NCI-H1092 treated with DMSO at 0.1 percent for 48 hours (cell line): ENCODE measurements around the gene ATXN1.
A peak's percentile ranks its signal among the peaks of the same experiment; 100 is the strongest.
"Not testable (repeated sequence)": the region's sequence is repeated elsewhere in the genome, so short reads cannot be mapped to it uniquely, and the experiment has no call there.

Experiments used
- DNase-seq: peaks from one replicate; lab custom pipeline; 2025; lab: John Stamatoyannopoulos, UW

Gene ATXN1

DNA sequence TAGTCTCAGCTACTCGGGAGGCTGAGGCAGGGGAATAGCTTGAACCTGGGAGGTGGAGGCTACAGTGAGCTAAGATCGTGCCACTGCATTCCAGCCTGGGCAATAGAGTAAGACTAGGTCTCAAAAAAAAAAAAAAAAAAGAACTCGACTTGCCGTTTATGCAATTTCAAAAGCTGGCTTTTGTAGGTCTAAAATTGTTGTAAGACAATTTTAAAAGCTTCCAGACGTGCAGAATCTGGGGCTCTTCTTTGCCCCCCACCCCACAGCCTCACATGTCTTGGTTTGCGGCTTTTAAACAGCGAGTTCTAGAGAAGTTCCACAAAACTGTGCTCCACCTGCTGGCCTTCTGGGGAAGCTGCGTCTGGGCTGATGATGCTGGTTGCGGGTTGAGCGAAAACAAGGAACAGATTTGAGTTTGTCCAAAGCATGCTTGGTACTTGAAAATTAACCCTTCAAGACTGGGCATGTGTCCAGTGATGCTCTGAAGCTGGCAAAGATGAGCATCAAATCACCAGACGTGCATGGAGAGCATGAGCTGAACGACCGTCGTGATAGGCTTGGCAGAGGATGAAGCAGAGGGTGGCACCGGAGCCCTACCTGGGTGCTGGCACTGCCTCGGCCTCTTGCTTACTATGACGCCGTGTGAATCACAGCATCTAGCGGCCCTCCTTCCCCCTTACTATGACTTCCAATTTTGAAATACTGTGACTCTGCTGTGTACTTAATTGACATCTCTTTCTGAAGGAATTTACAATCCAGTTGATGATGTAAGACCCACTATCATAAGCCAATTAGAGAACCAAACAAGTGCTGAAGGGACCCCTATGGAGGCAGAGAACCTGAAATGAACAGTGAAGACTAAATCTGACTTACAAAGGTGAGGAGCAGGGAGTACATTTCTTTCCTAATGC is 351.5 kb downstream of the ATXN1 start:
- DNase-seq = peak; percentile 0

DNA sequence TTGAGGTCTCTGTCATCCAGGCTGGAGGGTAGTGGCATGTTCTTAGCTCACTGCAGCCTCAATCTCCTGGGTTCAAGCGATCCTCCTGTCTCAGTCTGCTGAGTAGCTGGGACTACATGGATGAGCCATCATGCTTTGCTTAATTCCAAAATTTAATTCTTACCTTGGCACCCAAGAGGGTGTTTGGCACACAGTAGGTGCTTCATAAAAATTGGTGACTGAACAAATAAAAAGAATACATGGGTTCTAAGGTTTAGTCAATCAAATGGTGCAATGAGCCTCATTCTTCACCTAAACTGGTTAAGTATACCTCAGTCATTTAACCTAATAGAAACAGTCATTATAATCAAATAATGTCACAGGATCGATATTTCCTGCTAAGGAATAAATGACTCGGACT is 352.5 kb downstream of the ATXN1 start:
- no peak for DNase-seq

DNA sequence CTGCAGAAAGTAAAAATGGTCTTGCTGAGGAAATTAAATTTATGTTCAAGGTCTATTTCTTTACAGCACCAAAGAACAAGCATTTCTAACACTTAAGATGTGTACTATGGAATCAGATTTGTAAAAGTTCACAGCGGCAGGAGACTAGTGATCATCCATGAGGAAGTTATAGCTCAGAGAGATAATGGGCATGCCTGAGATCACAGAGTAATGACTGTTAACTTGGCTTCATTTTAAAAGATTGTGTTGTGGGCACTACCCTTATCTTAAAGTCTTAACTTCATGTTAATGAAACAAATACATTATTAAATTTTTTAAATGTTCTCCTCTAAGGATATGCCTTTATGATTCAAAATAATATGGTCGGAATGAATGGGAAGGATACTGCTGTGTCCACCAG is 354.3 kb downstream of the ATXN1 start:
- DNase-seq = no peak

DNA sequence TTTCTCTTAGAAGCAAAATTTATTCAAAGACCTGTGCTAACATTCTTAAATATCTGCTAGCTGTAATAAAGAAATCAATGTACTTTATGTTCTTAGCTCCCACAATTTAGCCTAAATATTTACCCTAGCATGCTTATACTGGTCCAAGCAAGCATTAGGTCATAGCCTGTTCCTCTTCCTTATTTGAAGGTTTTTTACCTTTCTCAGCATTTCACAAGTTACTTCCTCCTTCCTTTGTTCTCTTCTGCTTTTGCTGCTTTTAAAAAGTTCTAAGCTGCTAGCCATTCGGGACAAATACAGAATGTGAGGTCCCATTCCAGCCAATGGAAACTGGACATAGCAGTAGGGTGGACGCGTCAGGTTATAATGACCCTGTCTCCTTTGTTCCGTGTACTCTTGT is 354.7 kb downstream of the ATXN1 start:
- not testable (repeated sequence) for DNase-seq

DNA sequence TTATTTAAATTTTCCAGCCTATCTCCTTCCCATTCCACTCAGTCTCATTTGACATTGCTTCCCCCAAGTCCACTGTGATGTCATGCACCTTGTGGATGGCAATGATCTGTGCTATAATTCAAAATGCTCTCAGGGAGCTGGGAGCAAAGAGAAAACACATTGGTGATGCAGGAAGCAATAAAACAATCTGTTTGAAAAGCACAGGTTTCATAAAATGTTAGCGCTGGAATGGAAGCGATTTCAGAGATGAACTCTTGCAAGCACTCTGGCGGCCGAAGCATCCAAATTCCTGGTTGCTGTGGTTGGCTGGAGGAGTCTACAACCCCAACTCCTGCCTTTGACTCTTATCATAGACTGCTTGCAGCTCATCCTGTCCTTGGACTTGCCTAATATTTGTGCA is 355.9 kb downstream of the ATXN1 start:
- DNase-seq = no peak

DNA sequence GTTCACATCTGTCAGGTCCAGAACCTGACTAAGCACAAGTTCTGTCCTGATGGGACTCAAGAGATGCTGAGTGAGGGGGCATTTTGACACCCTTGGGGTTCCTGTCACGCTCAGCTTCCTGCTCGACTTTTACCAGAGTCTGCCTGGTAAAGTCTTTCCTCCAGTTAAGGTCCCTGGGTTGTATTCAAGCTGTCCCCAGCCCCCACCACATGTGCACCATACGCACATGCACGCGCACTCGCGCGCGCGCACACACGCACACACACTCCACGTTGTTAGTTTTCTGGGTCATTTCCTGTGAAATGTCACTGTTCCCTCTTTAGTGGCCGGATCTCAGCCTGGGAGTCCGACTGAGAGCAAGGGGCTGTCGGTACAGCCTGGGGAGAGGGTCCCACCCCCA is 356.8 kb downstream of the ATXN1 start:
- DNase-seq = no peak

DNA sequence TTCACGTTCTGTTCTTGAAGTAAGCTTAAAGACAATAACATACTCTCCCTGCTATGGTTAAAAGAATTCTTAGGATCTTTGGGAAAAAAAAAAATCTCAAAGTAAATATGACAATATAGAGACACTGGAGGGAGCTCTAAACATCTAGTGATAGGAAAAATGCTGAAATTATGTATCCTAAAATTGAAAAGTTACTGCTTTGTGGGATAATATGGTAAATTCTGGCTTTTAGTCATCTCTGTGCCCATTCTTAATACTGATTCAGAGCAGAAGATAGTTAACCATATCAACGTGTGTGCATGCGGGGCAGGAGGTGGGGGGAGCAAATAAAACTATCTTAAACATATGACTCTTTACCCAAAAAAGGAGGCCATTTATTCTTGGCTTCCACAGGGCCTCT is 357.4 kb downstream of the ATXN1 start:
- no peak for DNase-seq

DNA sequence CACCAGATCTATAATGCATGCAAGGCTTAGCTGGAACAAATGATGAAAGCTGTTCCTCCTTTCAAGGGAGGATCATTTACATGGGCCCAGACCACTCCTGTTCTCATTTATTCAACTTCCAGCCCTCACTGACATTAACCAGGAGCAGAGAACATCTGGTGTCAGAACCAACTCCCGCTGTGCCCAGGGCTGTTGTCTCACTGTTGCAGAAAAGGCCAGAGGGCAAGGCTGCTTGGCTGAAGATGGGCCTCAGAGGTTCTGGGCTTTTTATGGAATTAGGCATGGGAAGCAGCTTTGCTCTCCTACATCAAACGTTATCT is 358.7 kb downstream of the ATXN1 start:
- no peak for DNase-seq

DNA sequence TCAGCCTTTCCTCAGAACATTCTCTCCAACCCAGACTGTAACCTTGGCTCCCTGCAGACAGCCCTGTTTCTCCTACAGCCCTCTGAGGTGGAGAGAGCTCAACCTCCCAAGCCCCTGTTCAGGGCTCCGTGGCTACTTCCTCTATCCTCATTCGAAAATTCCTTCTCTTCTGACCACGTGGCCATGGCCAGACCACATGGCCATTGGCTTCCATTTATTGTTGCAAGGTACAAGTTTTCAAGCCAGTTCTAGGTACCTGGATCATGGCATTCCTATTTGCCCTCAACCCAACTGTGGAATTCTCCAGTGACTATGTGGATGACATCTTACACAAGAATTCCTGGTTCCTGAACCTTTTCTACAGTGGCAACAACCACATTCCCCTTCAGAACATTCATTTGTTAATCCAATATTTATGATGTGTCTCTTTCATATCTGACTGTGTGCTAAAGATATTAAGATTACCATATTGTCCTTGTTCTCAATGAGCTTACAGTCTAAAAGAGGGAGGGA is 361.0 kb downstream of the ATXN1 start:
- DNase-seq = no peak

DNA sequence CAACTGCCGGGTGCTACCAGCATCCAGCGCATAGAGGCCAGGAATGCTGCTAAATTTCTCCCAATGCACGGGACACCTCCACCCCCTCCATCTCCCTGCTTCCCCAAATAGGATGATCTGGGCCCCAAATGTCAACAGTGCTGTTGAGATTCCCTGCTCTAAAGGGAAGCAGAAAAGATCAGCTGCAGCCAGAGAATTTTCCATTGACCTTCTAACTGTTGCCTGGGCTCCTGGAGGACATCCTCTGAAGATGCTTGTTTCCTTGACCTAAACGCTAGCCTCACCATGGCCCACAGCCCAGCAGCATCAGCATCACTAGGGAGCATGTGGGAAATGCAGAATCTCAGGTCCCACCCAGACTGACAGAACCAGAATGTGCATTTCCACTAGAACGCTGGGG is 361.6 kb downstream of the ATXN1 start:
- no peak for DNase-seq

DNA sequence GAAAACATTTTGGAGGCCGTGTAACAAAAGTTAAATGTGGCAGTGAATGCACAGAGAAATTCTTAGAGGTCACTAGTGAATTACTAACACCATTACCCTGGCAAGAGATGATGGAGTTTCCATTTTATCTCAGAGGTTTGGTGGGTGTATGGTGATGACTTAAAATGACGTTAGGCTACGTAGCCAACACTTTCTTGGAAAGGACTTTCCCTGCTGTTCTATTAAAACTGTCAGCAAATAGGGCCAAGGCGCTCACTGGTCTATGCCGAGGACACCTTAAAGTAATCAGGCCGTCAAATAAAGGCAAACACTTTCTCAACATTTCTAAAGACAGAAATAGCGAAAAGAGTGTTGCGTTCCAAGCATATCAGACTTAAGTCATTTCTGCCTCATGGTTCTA is 362.1 kb downstream of the ATXN1 start:
- DNase-seq = no peak

DNA sequence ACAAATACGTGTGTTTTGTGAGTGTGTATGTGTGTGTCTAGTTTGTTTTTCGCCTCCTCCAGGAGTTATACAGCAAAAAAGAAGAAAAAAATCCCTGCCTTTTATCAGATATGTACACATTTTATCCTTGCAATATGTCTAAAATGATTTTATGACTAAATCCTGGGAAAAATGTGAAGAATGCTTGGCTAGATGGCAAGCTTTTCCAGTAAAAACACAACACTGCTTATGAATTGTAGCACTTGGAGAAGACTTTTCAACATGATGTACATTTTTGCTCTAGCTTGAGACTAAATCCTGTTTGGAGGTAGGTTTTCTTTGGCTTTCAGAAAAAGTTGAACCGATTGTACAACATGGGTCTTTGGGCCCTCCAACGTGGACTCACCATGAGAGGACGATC is 362.7 kb downstream of the ATXN1 start:
- no peak for DNase-seq

DNA sequence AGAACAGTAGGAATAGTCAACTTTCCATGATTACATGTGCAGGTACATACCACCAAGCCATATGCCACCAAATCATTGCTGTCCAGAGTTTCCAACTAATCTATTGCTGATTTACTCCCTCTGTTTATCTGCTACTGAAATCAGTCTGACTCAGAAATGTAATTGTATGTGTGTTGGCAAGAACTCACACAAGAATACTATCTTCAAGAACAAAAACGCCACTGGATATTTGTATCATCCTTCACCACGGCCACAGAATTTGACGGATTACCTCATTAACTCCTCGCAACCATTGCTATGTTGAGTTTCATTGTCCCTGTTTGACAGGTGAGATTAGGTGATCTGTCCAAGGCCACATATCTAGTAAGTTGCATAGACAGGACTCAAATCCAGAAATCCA is 363.6 kb downstream of the ATXN1 start:
- DNase-seq = no peak

DNA sequence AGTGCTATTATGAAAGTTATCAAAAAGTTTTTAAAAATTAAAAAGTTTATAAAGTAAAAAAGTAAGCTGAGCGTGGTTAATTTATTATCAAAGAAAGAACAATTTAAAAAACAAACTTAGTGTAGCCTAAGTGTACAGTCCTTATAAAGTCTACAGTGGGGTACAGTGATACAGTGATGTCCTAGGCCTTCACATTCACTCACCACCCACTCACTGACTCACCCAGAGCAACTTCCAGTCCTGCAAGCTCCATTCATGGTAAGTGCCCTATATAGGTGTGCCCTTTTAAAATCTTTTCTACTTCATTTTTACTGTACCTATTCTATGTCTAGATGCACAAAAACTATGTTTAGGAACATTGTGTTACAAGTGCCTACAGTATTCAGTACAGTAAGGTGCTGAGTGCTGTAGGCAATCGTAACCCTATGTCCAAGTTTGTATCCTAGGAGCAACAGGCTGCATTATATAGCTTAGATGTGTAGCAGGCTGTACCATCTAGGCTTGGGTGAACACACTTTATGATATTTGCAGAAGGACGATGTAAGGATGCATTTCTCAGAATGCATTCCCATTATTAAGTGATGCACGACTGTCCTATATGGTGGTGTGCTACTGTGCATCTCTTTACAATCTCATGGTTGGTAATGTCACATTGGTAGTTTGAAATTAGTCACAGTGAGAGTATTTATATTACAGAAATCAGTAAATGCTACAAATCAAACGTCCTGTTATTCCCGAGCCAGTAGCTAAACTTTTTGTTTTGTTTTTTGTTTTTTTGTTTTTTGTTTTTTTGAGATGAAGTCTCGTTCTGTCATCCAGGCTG is 364.6 kb downstream of the ATXN1 start:
- no peak for DNase-seq

DNA sequence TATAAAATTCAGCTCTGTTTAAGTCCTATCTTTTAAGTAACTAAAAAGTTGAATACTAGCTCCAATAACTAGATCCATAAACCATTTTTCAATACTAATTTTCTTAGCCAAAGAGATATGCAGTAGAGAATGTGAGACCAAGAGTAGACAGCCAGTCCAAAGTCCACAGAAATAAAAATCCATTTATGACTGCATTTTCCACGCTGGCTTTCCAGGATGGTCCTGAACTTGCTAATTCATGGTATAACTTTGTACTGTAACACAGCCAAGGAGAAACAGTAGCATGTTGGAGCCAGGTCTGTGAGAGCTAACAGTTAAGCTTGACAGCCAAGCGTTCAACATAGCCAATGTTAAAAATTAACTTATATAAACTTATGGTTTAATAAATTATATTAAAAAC is 366.6 kb downstream of the ATXN1 start:
- DNase-seq = no peak

DNA sequence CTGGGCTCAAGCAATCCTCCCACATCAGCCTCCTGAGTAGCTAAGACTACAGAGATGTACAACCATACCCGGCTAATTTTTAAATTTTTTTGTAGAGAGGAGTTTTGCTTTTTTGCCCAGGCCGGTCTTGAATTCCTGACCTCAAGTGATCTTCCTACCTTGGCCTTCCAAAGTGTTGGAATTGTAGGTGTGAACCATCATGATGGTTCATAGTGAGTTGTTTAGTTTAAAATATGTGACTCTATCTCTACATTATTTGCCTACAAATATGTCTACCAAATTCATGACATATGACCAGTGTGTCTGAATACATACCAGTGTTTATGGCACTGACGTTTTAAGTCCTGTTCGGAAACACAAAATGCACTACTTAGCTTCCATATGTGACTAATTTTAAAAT is 367.9 kb downstream of the ATXN1 start:
- no peak for DNase-seq

DNA sequence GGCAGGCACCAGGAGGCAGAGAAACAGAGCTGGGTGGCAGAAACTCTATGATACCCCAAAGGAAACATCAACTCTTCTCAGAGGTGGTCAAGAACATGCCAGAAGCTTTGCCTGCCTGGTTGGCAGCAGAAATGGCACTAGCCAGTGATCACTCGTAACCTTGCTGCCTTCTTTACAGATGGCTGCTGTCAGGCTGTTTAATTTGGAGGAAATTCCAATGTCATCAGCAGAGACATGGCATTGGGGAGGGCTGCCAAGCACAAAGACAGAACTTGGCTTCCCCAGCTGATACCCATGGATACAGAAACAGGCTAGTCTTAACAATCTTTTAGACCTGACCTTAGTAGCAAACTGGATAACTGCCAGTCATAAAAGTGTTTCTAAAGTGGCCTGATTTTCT is 369.2 kb downstream of the ATXN1 start:
- DNase-seq = no peak

DNA sequence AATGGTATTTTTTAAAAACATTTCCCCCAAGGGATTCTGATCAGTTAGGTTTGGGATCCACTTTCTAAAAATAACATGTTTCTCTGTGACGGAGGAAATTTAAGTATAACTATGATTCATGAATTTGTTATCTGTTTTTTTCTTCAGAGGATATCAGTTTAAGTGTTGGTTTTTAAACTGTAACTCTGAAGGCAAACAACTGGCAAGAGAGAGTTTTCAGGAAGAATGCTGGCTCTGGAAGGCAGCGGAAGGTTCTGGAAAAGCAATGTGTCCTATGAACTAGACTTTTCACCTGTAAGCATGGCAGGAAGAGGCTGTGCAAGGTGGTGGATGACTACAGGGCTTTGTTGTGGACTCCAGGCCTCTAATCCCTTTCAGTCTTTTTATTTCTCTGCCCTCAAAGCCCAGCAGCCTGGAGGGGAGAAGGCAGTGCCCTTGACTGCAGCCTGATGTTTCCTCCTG is 369.8 kb downstream of the ATXN1 start:
- DNase-seq = no peak

DNA sequence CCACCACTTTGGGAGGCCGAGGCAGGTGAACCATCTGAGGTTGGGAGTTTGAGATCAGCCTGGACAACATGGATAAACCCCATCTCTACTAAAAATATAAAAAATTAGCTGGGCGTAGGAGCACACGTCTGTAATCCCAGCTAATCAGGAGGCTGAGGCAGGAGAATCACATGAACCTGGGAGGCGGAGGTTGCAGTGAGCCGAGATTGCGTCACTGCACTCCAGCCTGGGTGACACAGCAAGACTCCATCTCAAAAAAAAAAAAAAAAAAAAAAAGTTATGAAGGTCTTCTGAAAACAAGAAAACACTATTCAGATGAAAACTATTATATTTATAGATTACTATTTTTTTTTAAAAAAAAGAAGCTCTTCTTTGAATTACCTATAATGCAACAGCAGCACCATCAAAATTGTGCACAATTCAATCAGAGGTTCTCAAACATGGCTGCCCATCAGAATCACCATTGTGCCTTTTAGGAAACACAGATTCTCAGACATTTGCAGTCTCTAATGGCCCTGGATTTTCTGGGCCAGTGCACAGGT is 370.3 kb downstream of the ATXN1 start:
- not testable (repeated sequence) for DNase-seq

DNA sequence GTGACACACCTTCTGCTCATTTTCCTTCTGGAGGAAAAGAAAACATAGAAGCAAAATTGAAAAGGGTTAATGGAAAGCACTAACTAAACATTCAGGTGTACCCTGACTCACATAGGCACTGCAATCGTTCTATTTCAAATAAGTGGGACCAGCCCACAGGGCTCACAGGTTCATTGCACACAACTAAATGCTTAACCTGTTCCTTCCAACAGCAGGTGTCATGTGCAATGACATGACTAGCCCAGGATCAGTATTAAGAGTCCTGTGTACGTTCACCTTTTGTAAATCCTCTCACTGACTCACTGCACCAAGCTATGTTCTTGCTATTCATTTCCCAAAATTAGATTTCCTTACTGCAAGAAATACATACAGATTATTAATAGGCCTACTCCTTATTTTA is 371.6 kb downstream of the ATXN1 start:
- DNase-seq = no peak

DNA sequence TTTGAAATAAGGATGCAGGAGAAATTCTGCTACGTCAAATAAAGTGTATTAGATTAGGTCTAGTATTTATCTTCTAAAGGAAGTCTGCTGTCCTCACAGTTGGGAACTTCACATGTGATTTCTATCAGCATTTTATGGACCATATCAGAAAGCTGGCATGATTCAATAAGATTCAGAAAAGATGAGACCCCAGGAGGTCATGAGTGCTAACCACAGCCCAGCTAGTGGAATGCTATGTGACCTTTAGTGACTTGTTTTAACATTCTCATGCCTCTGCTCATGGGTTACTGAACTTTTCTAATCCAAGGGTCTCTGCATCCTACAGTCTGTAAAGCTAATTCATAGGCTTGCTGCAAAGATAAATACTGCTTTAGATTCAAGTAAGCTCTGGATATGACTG is 372.8 kb downstream of the ATXN1 start:
- no peak for DNase-seq

DNA sequence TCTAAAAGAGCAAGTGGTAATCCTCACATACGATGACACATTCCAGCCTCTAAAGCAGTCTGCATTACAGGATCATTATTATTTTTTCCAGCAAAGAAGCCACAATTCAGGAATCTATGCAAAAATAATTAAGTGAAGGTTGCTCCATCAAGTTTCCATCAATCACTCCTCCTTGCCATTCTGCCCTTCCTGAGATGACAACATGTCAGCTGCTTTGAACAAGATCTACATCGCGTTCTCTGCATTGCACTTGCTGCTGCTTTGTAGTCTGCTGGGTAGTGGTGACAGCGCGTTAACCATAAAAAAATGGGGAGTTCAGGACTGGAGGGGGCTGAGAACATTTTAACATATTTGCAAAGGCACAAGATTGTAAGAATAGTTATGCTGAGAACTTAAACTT is 375.2 kb downstream of the ATXN1 start:
- DNase-seq = no peak
